HCT116 (cell line): ENCODE results near the gene COQ6. TPM values are rescaled to one million over a fixed set of nuclear protein-coding genes. Genes with fewer than 3 reads are reported as not detected.

Source experiments
- ATAC-seq: fragments of 200-7000 bp; cut with Tn5 transposase; 2 replicates; pipeline ENCODE4 v1.9.1; 2020; ENCODE audit warnings: mild to moderate bottlenecking, moderate library complexity
- BruUV-seq: library from RNA; stranded (reverse); fragments of 400-500 nt; replicated peaks from 2 replicates; lab custom pipeline; 2021; lab: Mats Ljungman, UMichigan
- CTCF ChIA-PET: fragments of 300-600 bp; sonication (Branson Sonifier 250); formaldehyde crosslinking; loops from one replicate; lab custom pipeline; 2021; ENCODE audit warnings: antibody characterized with exemption; lab: Charles Lee
- POLR2A ChIA-PET: fragments of 300-600, 350-600 bp; sonication (Branson Sonifier 250); formaldehyde crosslinking; loops from one replicate; lab custom pipeline; 2021; ENCODE audit warnings: antibody characterized with exemption; lab: Charles Lee
- RAD21 ChIA-PET, 2 experiments: fragments of 300-600 bp; sonication (Branson Sonifier 250); formaldehyde crosslinking; loops; one replicate each; lab custom pipeline; 2023; ENCODE audit warnings: low total read pairs in 2 of 2; ENCODE audit not compliant: uncharacterized antibody in 2 of 2, unreplicated experiment in 2 of 2, low non-redundant PET in 1 of 2; lab: Charles Lee
- DNase-seq: peaks from one replicate; pipeline ENCODE4 v3.0.0-alpha.2; 2010; ENCODE audit warnings: low read depth, low spot score
- H2AFZ ChIP-seq: fragments of 200-600 bp; shearing (Covaris generic), sonication (generic); 2 replicates; pipeline ENCODE4 v1.6.1; 2017; ENCODE audit warnings: low read depth, mixed run types, mixed read lengths, antibody characterized with exemption, low read length; ENCODE audit not compliant: poor library complexity, severe bottlenecking
- H3K27ac ChIP-seq: 2 replicates; pipeline ENCODE4 v1.5.1; 2012; ENCODE audit warnings: low read depth, low read length
- H3K27me3 ChIP-seq: fragments of 200-600 bp; sonication (generic); 2 replicates; pipeline ENCODE4 v1.6.1; 2016; ENCODE audit warnings: mixed run types, low read length, mixed read lengths; ENCODE audit not compliant: insufficient read depth
- H3K36me3 ChIP-seq, 2 experiments: fragments of 200-500 bp in 1 of 2; fragments of 200-600 bp in 1 of 2; sonication (Bioruptor generic) in 1 of 2; sonication (generic) in 1 of 2; 2 replicates each; pipeline versions ENCODE4 v1.5.1 to v1.6.1; 2014 to 2016; ENCODE audit warnings: low read length in 2 of 2, inconsistent platforms in 1 of 2, mixed read lengths in 1 of 2, mixed run types in 1 of 2; ENCODE audit not compliant: insufficient read depth in 2 of 2, control insufficient read depth in 1 of 2
- H3K4me1 ChIP-seq, 2 experiments: fragments of 200-600 bp in 1 of 2; sonication (generic) in 1 of 2; 2 replicates each; pipeline versions ENCODE4 v1.5.1 to v1.6.1; 2012 to 2017; ENCODE audit warnings: low read length in 2 of 2, inconsistent platforms in 1 of 2, mild to moderate bottlenecking in 1 of 2, mixed read lengths in 1 of 2, mixed run types in 1 of 2, moderate library complexity in 1 of 2; ENCODE audit not compliant: insufficient read depth in 2 of 2, control insufficient read depth in 1 of 2
- H3K4me2 ChIP-seq: fragments of 200-600 bp; sonication (generic); 2 replicates; pipeline ENCODE4 v1.6.1; 2017; ENCODE audit warnings: mixed run types, low read length, mixed read lengths
- H3K4me3 ChIP-seq, 2 experiments: fragments of 200-600 bp in 1 of 2; sonication (generic) in 1 of 2; replicated peaks in 1 of 2; 2 replicates each; pipeline ENCODE4 v1.5.1; 2011 to 2016; ENCODE audit warnings: low read length in 2 of 2, control low read depth in 1 of 2, low read depth in 1 of 2, mild to moderate bottlenecking in 1 of 2, mixed read lengths in 1 of 2, mixed run types in 1 of 2
- H3K79me2 ChIP-seq: fragments of 200-600 bp; sonication (generic); 2 replicates; pipeline ENCODE4 v1.6.1; 2017; ENCODE audit warnings: mild to moderate bottlenecking, mixed run types, low read length, moderate library complexity, mixed read lengths; ENCODE audit not compliant: insufficient read depth
- H3K9ac ChIP-seq: fragments of 200-600 bp; sonication (generic); 2 replicates; pipeline ENCODE4 v1.6.1; 2016; ENCODE audit warnings: low read length, mixed read lengths
- H3K9me2 ChIP-seq: fragments of 200-600 bp; sonication (generic), shearing (Covaris generic); 2 replicates; pipeline ENCODE4 v1.6.1; 2017; ENCODE audit warnings: mixed run types, mild to moderate bottlenecking, moderate library complexity; ENCODE audit not compliant: insufficient read depth
- H3K9me3 ChIP-seq, 2 experiments: fragments of 200-500 bp in 1 of 2; fragments of 200-600 bp in 1 of 2; sonication (Bioruptor generic) in 1 of 2; sonication (generic) in 1 of 2; 2 replicates each; pipeline ENCODE4 v1.6.1; 2014 to 2017; ENCODE audit warnings: low read length in 2 of 2, mixed read lengths in 2 of 2, inconsistent platforms in 1 of 2, low read depth in 1 of 2, mild to moderate bottlenecking in 1 of 2, mixed run types in 1 of 2, moderate library complexity in 1 of 2; ENCODE audit not compliant: control insufficient read depth in 1 of 2, insufficient read depth in 1 of 2
- H4K20me1 ChIP-seq: fragments of 200-600 bp; sonication (generic), shearing (Covaris generic); 2 replicates; pipeline ENCODE4 v1.6.1; 2017; ENCODE audit warnings: mixed run types, mild to moderate bottlenecking, moderate library complexity; ENCODE audit not compliant: insufficient read depth
- ATF3 ChIP-seq: IDR thresholded peaks from 2 replicates; pipeline ENCODE4 v1.6.1; 2012
- EGR1 ChIP-seq: IDR thresholded peaks from 2 replicates; pipeline ENCODE4 v1.6.1; 2012; ENCODE audit warnings: low read depth
- MAX ChIP-seq: IDR thresholded peaks from 2 replicates; pipeline ENCODE4 v1.6.1; 2012
- REST ChIP-seq: IDR thresholded peaks from 2 replicates; pipeline ENCODE4 v1.6.1; 2012; ENCODE audit warnings: low read depth
- SRF ChIP-seq: IDR thresholded peaks from 2 replicates; pipeline ENCODE4 v1.6.1; 2012; ENCODE audit warnings: low read depth
- YY1 ChIP-seq: IDR thresholded peaks from 2 replicates; pipeline ENCODE4 v1.6.1; 2011; ENCODE audit warnings: low read length, low read depth, moderate library complexity, mild to moderate bottlenecking; ENCODE audit not compliant: insufficient replicate concordance; ENCODE audit errors: extremely low read depth
- intact Hi-C: fragments of 100-400 bp; cut with micrococcal nuclease; formaldehyde crosslinking; loops from 2 replicates; pipeline ENCODE4 v1.10.0; 2022
- total RNA-seq: library from RNA; stranded (reverse); gene quantifications from one replicate; pipeline ENCODE4 v1.2.1, GENCODE V29; 2021; ENCODE audit not compliant: unreplicated experiment

Gene COQ6
- total RNA-seq, 1 experiment from 2014 or later = 21.6 TPM

- Histone ChIP-seq H3K9ac (no peak overlapping the region), H3K27ac (no peak overlapping the region), H3K9me3 (no peaks in the 10 kb centered on the region)
- CTCF ChIA-PET = no interaction called here
- ATAC-seq = no peak
- intact Hi-C loops = no loop called here
- no peak for TF ChIP-seq REST
- TF ChIP-seq SRF = no peak
- TF ChIP-seq YY1 = no peak
- TF ChIP-seq MAX = no peak
- TF ChIP-seq ATF3 = no peak
- no peak for TF ChIP-seq EGR1
- TF ChIP-seq, all 23 proteins: peak for 0
- no peak overlapping the region for H3K4me3 ChIP-seq
- no peak overlapping the region for H3K4me2 ChIP-seq
- H3K79me2 ChIP-seq = no peaks in the 10 kb centered on the region
- H3K4me1 ChIP-seq = no peaks in the 10 kb centered on the region
- no TSS peak for BruUV-seq
- H3K27me3 ChIP-seq = no peaks in the 10 kb centered on the region
- no peak for DNase-seq
- RAD21 ChIA-PET = no interaction called here
- H3K36me3 ChIP-seq = peaks cover 0 to 4% of the 10 kb centered on the region in 2 experiments; a peak in 1 of 4 replicates
- H3K9me2 ChIP-seq = no peaks in the 10 kb centered on the region
- H4K20me1 ChIP-seq = no peaks in the 10 kb centered on the region
- POLR2A ChIA-PET = no interaction called here
- no peak overlapping the region for H2AFZ ChIP-seq
These were observed 47.9 kb downstream of the COQ6 start for GRCh38 chr14:73997944-73998447.
